Glutamatergic neuron (in vitro differentiated cells): Measurements from ENCODE around the gene KCNJ4. TPM values are rescaled to one million over a fixed set of nuclear protein-coding genes. Genes with fewer than 3 reads are reported as not detected.

ENCODE experiments used
- DNase-seq: peaks from one replicate; pipeline ENCODE4 v3.0.0; 2022
- H3K27ac Mint-ChIP-seq: one replicate; pipeline ENCODE4 v1.8.0; 2020; ENCODE audit warnings: mild to moderate bottlenecking, mixed read lengths, inconsistent platforms; ENCODE audit not compliant: unreplicated experiment
- H3K27me3 Mint-ChIP-seq: one replicate; pipeline ENCODE4 v1.8.0; 2020; ENCODE audit warnings: mild to moderate bottlenecking, moderate library complexity, mixed read lengths, inconsistent platforms; ENCODE audit not compliant: unreplicated experiment
- H3K36me3 Mint-ChIP-seq: one replicate; pipeline ENCODE4 v1.8.0; 2020; ENCODE audit warnings: mild to moderate bottlenecking, mixed read lengths, inconsistent platforms; ENCODE audit not compliant: unreplicated experiment
- H3K4me1 Mint-ChIP-seq: one replicate; pipeline ENCODE4 v1.8.0; 2020; ENCODE audit warnings: mild to moderate bottlenecking, low read depth, mixed read lengths, inconsistent platforms; ENCODE audit not compliant: unreplicated experiment
- H3K4me3 Mint-ChIP-seq: one replicate; pipeline ENCODE4 v1.8.0; 2020; ENCODE audit warnings: mild to moderate bottlenecking, mixed read lengths, inconsistent platforms; ENCODE audit not compliant: unreplicated experiment
- H3K9me3 Mint-ChIP-seq: one replicate; pipeline ENCODE4 v1.8.0; 2020; ENCODE audit warnings: mild to moderate bottlenecking, moderate library complexity, mixed read lengths, inconsistent platforms; ENCODE audit not compliant: unreplicated experiment
- CTCF ChIP-seq: fragments of 200-600 bp; sonication (generic); IDR thresholded peaks from one replicate; pipeline ENCODE4 v1.5.0; 2021; ENCODE audit not compliant: partially characterized antibody, unreplicated experiment
- total RNA-seq: library from RNA; stranded (reverse); fragmentation: NEBNext Ultra II Directional; extraction: Animal tissue kit (Norgen Biotek cat#: 25700); gene quantifications from one replicate; pipeline ENCODE4 v1.2.1, GENCODE V29; 2021; ENCODE audit not compliant: unreplicated experiment

KCNJ4 gene
- total RNA-seq, 1 donor from 2014 or later, result 0.86 TPM

- no peak for DNase-seq
- no peaks in the 10 kb centered on the region for H3K36me3 Mint-ChIP-seq
Observed at GRCh38 chr22:38481871-38482332, 26.9 kb upstream of the KCNJ4 start.

GRCh38 chr22:38481162-38481870 lies 26.3 kb upstream of the KCNJ4 start:
- Mint-ChIP-seq H3K27me3 (peaks cover 3% of the 10 kb centered on the region), H3K4me3 (no peak overlapping the region), H3K27ac (no peak overlapping the region), H3K4me1 (no peaks in the 10 kb centered on the region), H3K9me3 (peaks cover 2% of the 10 kb centered on the region), H3K36me3 (no peaks in the 10 kb centered on the region)
- TF ChIP-seq CTCF, result no peak
- no peak for DNase-seq

More at GRCh38 chr22:38481871-38482332, 26.9 kb upstream of the KCNJ4 start:
- Mint-ChIP-seq H3K27ac (no peak overlapping the region), H3K4me1 (peaks cover 1% of the 10 kb centered on the region), H3K4me3 (no peak overlapping the region), H3K27me3 (peaks cover 3% of the 10 kb centered on the region), H3K9me3 (peaks cover 2% of the 10 kb centered on the region)
- no peak for TF ChIP-seq CTCF

- H3K36me3 Mint-ChIP-seq, result no peaks in the 10 kb centered on the region
- peaks cover 3% of the 10 kb centered on the region for H3K27me3 Mint-ChIP-seq
- no peaks in the 10 kb centered on the region for H3K4me1 Mint-ChIP-seq
- DNase-seq, result no peak
- no peak overlapping the region for H3K4me3 Mint-ChIP-seq
- no peak for TF ChIP-seq CTCF
- H3K27ac Mint-ChIP-seq, result no peak overlapping the region
- peaks cover 2% of the 10 kb centered on the region for H3K9me3 Mint-ChIP-seq
Observed at GRCh38 chr22:38479096-38479837, 24.3 kb upstream of the KCNJ4 start.

- H3K9me3 Mint-ChIP-seq, result peaks cover 2% of the 10 kb centered on the region
- DNase-seq, result no peak
- no peak for TF ChIP-seq CTCF
- no peak overlapping the region for H3K4me3 Mint-ChIP-seq
- H3K36me3 Mint-ChIP-seq, result no peaks in the 10 kb centered on the region
- H3K27ac Mint-ChIP-seq, result no peak overlapping the region
- peaks cover 3% of the 10 kb centered on the region for H3K27me3 Mint-ChIP-seq
- no peaks in the 10 kb centered on the region for H3K4me1 Mint-ChIP-seq
Observed at GRCh38 chr22:38477585-38477984, 22.6 kb upstream of the KCNJ4 start.
